ENCODE data around the gene SCN2A. TPM values are rescaled to one million over a fixed set of nuclear protein-coding genes. Genes with fewer than 3 reads are reported as not detected.

Gene SCN2A
- total and polyA plus RNA-seq, 2 of the 4 experiments (the other 2 are of a cell fraction): 0.24 to 0.54 TPM

DNA sequence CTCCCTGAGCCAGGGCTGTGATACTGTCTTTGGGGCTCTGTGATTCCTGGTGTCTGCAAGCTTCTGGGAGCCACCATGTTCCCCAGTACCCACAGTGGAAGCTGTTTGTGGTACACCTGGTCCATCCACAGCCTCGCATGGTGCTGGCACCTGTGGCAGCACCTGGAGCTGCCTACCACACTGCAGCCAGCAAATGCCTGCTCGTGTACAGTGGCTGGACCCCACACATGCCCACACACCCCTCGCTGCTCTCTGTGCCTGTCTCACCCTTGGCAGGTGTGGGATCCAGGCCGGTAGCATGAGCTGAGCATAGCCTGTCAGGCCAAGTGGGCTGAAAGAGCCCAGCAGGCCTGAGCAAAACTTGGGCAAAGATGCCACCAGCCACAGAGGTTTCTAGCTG lies 188.5 kb downstream of the SCN2A start:
- no peaks in the 10 kb centered on the region for H3K9me1 ChIP-seq (ENCODE audit: insufficient read depth, low read length)
- dilution Hi-C loops (cut with HindIII; ENCODE audit: low sequenced_read_pairs, unreplicated experiment) (no loop called here), in situ Hi-C loops (cut with MboI; ENCODE audit: low sequenced_read_pairs) (no loop called here), intact Hi-C loops (cut with micrococcal nuclease) (no loop called here)
- no peak overlapping the region for H3K4ac ChIP-seq (ENCODE audit: low read depth, low read length)
- no peaks in the 10 kb centered on the region for H3K36me3 ChIP-seq (ENCODE audit: control insufficient read depth, insufficient read depth, low read length)
- no peak overlapping the region for H3K23ac ChIP-seq (ENCODE audit: low read depth, low read length)
- H2BK15ac ChIP-seq (ENCODE audit: low read depth, low read length): no peak overlapping the region
- H4K20me1 ChIP-seq (ENCODE audit: insufficient read depth, low read length): no peaks in the 10 kb centered on the region
- no peak overlapping the region for H3K9ac ChIP-seq (ENCODE audit: low read depth, low read length)
- H3K79me1 ChIP-seq (ENCODE audit: low read depth in 1 of 2, low read length in 2 of 2): no peaks in the 10 kb centered on the region
- H3K4me3 ChIP-seq (ENCODE audit: insufficient read depth, low read depth, low read length): no peak overlapping the region
- H3K27ac ChIP-seq (ENCODE audit: insufficient read depth, low read length): no peak overlapping the region
- no peak overlapping the region for H4K91ac ChIP-seq (ENCODE audit: insufficient read depth, low read depth, low read length)
- no peak overlapping the region for H4K8ac ChIP-seq (ENCODE audit: low read depth in 2 of 2, low read length in 2 of 2)
- no peak for TF ChIP-seq ELK1 (IDR thresholded peaks at IDR 0.05; ENCODE audit: borderline replicate concordance, low read depth, low read length)
- no peak for TF ChIP-seq RAD21 (IDR thresholded peaks at IDR 0.05; ENCODE audit: low read length)
- no peak for TF ChIP-seq NFE2L2 (IDR thresholded peaks at IDR 0.05; ENCODE audit: low read depth, low read length)
- no peak for TF ChIP-seq BHLHE40 (IDR thresholded peaks at IDR 0.05; ENCODE audit: low read depth, low read length)
- no peak for TF ChIP-seq FOS (IDR thresholded peaks at IDR 0.05; ENCODE audit: low read depth, low read length)
- no peak for TF ChIP-seq RFX5 (IDR thresholded peaks at IDR 0.05; ENCODE audit: low read depth, low read length)
- TF ChIP-seq MAZ (IDR thresholded peaks at IDR 0.05; ENCODE audit: borderline replicate concordance, low read depth, low read length): no peak
- TF ChIP-seq POLR2A (IDR thresholded peaks at IDR 0.05; ENCODE audit: low read depth, low read length): no peak
- no peak for TF ChIP-seq RCOR1 (IDR thresholded peaks at IDR 0.05; ENCODE audit: insufficient replicate concordance, low read length)
- TF ChIP-seq USF2 (IDR thresholded peaks at IDR 0.05; ENCODE audit: low read depth, low read length): no peak
- TF ChIP-seq CTCF (conservative IDR thresholded peaks at IDR 0.05; ENCODE audit: low read depth, low read length): no peak
- no peak for TF ChIP-seq SMC3 (IDR thresholded peaks at IDR 0.05; ENCODE audit: low read depth, low read length)
- no peak for TF ChIP-seq MAFK (IDR thresholded peaks at IDR 0.05; ENCODE audit: low read depth, low read length)
- TF ChIP-seq MXI1 (IDR thresholded peaks at IDR 0.05; ENCODE audit: borderline replicate concordance, low read depth, low read length): no peak
- no peak for TF ChIP-seq CEBPB (IDR thresholded peaks at IDR 0.05; ENCODE audit: low read depth, low read length)
- no peak for TF ChIP-seq CHD1 (IDR thresholded peaks at IDR 0.05; ENCODE audit: low read depth, low read length)
- DNase-seq (no peak), ATAC-seq (ENCODE audit: low read depth) (no peak)
- H2BK20ac ChIP-seq (ENCODE audit: low read depth, low read length): no peak overlapping the region
- H3K56ac ChIP-seq (ENCODE audit: extremely low read depth, insufficient read depth, low read length): no peak overlapping the region
- H3K4me2 ChIP-seq (ENCODE audit: low read depth, low read length): no peak overlapping the region
- H3K4me1 ChIP-seq (ENCODE audit: control insufficient read depth, insufficient read depth, low read length): no peaks in the 10 kb centered on the region
- no peaks in the 10 kb centered on the region for H3K27me3 ChIP-seq (ENCODE audit: control insufficient read depth, insufficient read depth, low read length)
- H3K18ac ChIP-seq (ENCODE audit: low read depth, low read length): no peak overlapping the region
- no peak overlapping the region for H2AFZ ChIP-seq (replicated peaks; ENCODE audit: low read length, poor library complexity)
- ChIA-PET POLR2A (ENCODE audit: unreplicated experiment) (no interaction called here), CTCF (no interaction called here)
- no CpG with 5 or more reads among the region's 4 CpGs for WGBS, 2 experiments (ENCODE audit: extremely low coverage in 2 of 2, insufficient read length in 1 of 2)
- no peak overlapping the region for H2AK9ac ChIP-seq (replicated peaks; ENCODE audit: low read depth, low read length, poor library complexity)
- H4K5ac ChIP-seq (ENCODE audit: low read depth, low read length): no peak overlapping the region
- H3K9me3 ChIP-seq (ENCODE audit: control insufficient read depth, insufficient read depth, low read length): no peaks in the 10 kb centered on the region
- H2BK5ac ChIP-seq (ENCODE audit: low read depth, low read length, poor library complexity, severe bottlenecking): no peak overlapping the region
- H2BK120ac ChIP-seq (ENCODE audit: low read depth, low read length): no peak overlapping the region
- BruUV-seq (replicated peaks): no TSS peak
- H2AK5ac ChIP-seq (ENCODE audit: low read depth, low read length): no peak overlapping the region
- no peak overlapping the region for H3K14ac ChIP-seq (replicated peaks; ENCODE audit: low read depth, low read length)
